Upper lobe of left lung (tissue), 4 donors: Measurements from ENCODE around the gene MRNIP.

Experiments
- POLR2AphosphoS5 ChIP-seq, 2 donors: sonication (generic); formaldehyde crosslinking; IDR thresholded peaks; one replicate each; pipeline ENCODE4 v1.5.1; 2017; ENCODE audit warnings: antibody characterized with exemption in 2 of 2
- TF ChIP-seq, protein P1 (sequence below), 6 experiments: fragments of 450-650 bp in 4 of 6; fragments of 200-600 bp in 2 of 6; sonication (generic) in 2 of 6; IDR thresholded peaks; one replicate each; pipeline ENCODE4 v1.5.1; 2016 to 2019; ENCODE audit warnings: antibody characterized with exemption in 6 of 6

- TF ChIP-seq, protein P1, sequence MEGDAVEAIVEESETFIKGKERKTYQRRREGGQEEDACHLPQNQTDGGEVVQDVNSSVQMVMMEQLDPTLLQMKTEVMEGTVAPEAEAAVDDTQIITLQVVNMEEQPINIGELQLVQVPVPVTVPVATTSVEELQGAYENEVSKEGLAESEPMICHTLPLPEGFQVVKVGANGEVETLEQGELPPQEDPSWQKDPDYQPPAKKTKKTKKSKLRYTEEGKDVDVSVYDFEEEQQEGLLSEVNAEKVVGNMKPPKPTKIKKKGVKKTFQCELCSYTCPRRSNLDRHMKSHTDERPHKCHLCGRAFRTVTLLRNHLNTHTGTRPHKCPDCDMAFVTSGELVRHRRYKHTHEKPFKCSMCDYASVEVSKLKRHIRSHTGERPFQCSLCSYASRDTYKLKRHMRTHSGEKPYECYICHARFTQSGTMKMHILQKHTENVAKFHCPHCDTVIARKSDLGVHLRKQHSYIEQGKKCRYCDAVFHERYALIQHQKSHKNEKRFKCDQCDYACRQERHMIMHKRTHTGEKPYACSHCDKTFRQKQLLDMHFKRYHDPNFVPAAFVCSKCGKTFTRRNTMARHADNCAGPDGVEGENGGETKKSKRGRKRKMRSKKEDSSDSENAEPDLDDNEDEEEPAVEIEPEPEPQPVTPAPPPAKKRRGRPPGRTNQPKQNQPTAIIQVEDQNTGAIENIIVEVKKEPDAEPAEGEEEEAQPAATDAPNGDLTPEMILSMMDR (IDR thresholded peaks at IDR 0.05), result no peak
- no peak for TF ChIP-seq POLR2AphosphoS5 (IDR thresholded peaks at IDR 0.05)
Measured at GRCh38 chr5:179887095-179887494, 28.5 kb upstream of the MRNIP start.
